ENCODE measurements around the gene RAB11FIP5. TPM values are rescaled to one million over a fixed set of nuclear protein-coding genes. Genes with fewer than 3 reads are reported as not detected.

Gene RAB11FIP5
- total RNA-seq, 4 donors from 2014 or later = 16.6 to 40.1 (median 20.7) TPM

GRCh38 chr2:73050121-73050545 is 62.6 kb downstream of the RAB11FIP5 start:
- no peak for DNase-seq (ENCODE audit: low spot score)
- no peak for TF ChIP-seq CTCF (IDR thresholded peaks at IDR 0.05)
- no peak for ATAC-seq (ENCODE audit: low FRiP score)

DNA sequence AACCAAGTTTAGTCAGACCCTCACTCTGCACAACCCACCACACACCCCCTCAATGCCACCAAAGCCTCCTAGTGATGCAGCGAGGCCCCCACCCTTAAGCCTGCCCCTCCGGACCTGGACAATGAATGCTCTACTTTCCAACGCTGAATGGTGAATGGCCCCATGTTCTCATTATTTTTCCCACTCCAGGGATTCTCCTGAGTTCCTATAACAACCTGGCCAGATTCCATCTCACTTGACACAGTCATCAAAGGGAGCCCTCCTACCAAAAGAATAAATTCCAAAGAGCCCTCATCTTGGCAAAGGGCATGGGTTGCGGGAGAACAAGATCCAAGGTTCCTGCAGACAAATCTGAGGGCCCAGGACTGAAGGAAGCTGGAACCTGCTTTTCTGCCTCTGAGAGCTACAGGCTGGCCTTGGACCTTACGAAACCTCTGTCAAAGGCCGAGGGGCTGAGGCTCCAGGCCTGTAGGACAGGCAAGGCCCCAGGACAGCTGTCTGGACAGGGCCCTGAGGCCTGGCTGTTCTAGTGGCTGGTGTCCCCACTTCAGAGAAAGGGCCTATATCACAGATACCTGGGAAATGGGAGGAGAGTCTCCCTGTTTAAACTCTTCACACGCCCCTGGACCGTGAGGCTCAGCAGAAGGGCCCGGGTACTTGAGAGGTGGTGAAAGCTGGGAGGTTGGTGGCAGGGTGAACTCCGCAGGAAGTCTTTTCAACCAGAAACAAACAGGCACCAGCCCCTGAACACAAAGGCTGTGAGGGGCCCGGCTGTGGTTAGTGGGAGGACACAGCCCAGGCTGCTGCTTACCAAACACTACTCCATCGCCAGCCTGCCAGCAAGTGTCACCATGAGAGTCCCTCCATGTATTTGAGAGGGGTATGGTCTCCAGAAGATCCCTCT is 68.6 kb downstream of the RAB11FIP5 start:
- ATAC-seq (ENCODE audit: low FRiP score) (no peak), DNase-seq (ENCODE audit: low spot score) (no peak)
- TF ChIP-seq CTCF (IDR thresholded peaks at IDR 0.05) = no peak

- DNase-seq (ENCODE audit: low spot score) = no peak
- ATAC-seq (ENCODE audit: low FRiP score) = no peak
- no peak for TF ChIP-seq CTCF (IDR thresholded peaks at IDR 0.05)
Measured at GRCh38 chr2:73043276-73043675, 69.5 kb downstream of the RAB11FIP5 start.

GRCh38 chr2:73037947-73038585 is 74.7 kb downstream of the RAB11FIP5 start:
- ATAC-seq (ENCODE audit: low FRiP score) (no peak), DNase-seq (ENCODE audit: low spot score) (no peak)
- no peak for TF ChIP-seq CTCF (IDR thresholded peaks at IDR 0.05)

- DNase-seq (ENCODE audit: low spot score) (no peak), ATAC-seq (ENCODE audit: low FRiP score) (no peak)
- no peak for TF ChIP-seq CTCF (IDR thresholded peaks at IDR 0.05)
Measured at GRCh38 chr2:73036766-73037165, 76.0 kb downstream of the RAB11FIP5 start.

- no peak for ATAC-seq (ENCODE audit: low FRiP score)
- TF ChIP-seq CTCF (IDR thresholded peaks at IDR 0.05) = no peak
- DNase-seq (ENCODE audit: low spot score) = no peak
Measured at GRCh38 chr2:73035899-73036711, 76.6 kb downstream of the RAB11FIP5 start.
